ENCODE data around the gene RNASE11. TPM values are rescaled to one million over a fixed set of nuclear protein-coding genes. Genes with fewer than 3 reads are reported as not detected.
"Not testable (repeated sequence)": the region's sequence is repeated elsewhere in the genome, so short reads cannot be mapped to it uniquely, and the experiment has no call there.

Gene RNASE11
- polyA plus RNA-seq, 4 donors: not detected

DNA sequence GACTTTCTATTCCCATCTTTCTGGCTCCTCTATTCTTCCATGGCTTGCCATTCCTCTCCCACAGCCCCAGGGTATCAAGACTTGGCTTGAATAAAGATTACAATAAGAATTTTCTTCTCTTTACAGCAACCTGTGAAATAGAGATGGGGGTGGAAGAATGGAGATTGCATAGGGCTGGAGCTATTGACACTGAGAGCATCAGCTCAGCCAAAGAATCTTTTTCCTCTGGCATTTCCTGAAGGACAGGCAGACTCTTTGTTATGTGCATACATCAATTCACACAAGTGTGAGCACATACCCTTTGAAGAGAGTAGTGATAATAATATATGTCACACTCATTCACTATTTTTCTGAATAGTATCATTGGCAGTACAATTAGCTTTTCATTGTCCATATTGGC lies 4.7 kb downstream of the RNASE11 start:
- DNase-seq (ENCODE audit: low read depth in 4 of 4, low spot score in 2 of 4): no peak

DNA sequence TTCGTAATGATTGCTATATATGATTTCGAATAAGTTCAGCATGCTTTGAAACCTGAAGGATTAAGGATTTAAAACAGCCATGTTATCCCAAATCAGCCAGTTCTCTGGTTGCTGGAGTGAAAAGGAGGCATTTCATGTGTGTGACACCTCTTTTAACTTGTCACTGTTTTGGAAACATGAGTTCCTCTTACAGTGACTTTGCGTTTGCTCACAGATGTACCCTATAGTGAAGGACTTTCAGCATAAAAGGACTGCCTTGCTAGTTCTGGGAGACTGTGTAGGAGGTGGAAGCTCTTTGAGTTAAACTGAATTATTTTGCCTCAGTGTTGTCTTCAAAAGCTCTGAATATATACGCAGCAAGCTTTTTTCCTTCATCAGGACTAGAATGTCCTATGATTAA lies 7.6 kb downstream of the RNASE11 start:
- DNase-seq (ENCODE audit: low read depth in 4 of 4, low spot score in 2 of 4): no peak

DNA sequence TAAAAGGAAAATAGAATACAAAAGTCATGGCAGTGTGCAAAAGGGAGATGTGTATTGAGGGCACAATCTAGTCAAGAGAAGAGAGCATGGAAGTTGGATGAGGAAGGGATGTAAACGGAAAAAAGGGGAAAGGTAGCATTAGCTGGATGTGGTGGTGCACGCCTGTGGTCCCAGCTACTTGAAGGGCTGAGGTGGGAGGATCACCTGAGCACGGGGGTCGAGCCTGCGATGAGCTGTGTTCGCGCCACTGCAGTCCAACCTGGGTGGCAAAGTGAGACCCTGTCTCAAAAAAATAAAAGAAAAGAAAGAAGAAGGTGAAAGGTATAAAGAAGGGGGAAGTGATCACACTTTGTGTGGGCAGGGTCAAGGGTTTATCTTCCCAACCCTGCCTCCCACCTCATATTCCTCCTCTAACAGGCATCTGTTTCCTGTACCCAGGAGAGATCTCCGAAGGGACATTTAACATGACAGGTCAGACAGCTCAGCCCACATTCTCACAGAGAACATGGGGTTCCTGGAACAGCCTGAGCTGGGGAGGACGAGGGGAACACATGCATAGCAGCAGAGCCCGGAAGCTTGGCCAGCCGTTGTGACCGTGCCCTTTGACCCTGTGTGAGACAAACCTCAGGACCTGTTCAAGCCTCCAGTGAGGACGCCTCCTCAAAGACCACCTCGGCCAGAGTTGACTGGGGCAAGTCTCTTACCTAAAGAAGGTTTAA lies 8.9 kb downstream of the RNASE11 start:
- DNase-seq (ENCODE audit: low read depth in 4 of 4, low spot score in 2 of 4): no peak

DNA sequence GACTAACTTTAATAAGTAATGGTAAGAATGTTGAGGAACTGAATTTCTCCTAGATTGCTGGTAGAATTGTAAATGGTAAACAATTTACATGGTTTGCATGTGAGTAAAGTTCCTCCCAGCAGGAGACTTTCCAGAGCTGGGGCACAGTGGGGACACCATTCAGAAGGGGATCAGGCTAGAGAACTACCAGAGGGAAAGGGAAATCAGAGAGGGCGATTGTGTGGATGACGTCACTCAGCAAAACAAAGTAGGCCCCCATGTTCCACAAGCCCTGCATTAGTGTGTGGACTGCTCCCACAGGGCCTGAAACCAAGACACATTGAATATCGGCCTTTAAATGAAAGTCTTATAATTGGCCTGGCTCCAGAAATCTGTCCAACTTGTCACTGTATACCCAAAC lies 9.5 kb downstream of the RNASE11 start:
- no peak for DNase-seq (ENCODE audit: low read depth in 4 of 4, low spot score in 2 of 4)

DNA sequence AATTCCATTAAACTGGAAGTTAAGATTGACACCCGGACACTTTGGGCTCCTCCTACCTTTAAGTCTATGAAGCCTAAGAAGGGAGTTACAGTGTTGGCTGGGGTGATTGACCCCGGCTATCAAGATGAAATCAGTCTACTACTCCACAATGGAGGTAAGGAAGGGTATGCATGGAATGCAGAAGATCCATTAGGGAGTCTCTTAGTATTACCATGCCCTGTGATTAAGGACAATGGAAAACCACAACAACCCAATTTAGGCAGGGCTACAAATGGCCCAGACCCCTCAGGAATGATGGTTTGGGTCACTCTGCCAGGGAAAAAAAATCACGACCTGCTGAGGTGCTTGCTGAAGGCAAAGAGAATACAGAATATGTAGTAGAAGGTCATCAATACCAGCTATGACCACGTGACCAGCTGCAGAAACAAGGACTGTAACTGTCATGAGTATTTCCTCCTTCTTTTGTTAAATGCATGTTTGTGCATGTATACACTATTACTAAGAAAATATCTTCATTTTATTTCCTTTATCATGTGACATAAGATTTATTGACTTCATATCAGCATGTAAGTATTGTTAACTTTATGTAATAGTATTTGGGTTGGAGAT lies 15.3 kb downstream of the RNASE11 start:
- not testable (repeated sequence) for DNase-seq (ENCODE audit: low read depth in 4 of 4, low spot score in 2 of 4)

DNA sequence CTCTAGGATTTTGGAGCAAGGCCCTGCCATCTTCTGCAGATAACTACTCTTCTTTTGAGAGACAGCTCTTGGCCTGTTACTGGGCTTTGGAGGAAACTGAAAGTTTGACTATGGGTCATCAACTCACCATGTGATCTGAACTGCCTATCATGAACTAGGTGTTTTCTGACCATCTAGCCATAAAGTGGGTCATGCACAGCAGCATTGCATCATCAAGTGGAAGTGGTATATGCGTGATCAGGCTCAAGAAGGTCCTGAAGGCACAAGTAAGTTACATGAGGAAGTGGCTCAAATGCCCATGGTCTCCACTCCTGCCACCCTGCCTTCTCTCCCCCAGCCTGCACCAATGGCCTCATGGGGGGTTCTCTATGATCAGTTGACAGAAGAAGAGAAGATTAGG lies 17.1 kb downstream of the RNASE11 start:
- DNase-seq (ENCODE audit: low read depth in 4 of 4, low spot score in 2 of 4): not testable (repeated sequence)

DNA sequence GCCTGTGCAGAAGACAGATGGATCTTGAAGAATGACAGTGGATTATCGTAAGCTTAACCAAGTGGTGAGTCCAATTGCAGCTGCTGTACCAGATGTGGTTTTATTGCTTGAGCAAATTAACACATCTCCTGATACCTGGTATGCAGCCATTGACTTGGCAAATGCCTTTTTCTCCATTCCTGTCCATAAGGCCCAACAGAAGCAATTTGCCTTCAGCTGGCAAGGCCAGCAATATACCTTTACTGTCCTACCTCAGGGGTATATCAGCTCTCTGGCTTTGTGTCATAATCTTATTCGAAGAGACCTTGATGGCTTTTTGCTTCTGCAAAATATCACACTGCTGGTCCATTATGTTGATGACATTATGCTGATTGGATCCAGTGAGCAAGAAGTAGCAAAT lies 17.9 kb downstream of the RNASE11 start:
- not testable (repeated sequence) for DNase-seq (ENCODE audit: low read depth in 4 of 4, low spot score in 2 of 4)

DNA sequence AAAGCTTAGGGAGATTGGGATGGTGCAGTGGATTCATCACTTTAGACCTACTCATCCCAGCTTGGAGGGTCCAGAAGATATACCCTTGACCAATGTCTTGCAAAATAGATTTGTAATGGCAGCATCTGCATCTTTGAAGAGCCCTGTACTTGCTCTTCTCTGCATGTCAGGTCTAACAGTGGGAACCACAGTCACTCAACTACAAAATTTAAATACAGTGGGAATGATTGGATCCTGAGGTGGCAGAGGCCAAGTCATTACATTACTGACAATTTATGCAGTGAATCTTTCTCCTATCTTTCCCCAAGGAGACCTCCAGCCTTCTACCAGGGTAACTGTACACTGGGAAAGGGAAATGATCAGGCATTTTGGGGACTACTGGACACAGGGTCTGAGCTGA lies 18.7 kb downstream of the RNASE11 start:
- no peak for DNase-seq (ENCODE audit: low read depth in 4 of 4, low spot score in 2 of 4)

DNA sequence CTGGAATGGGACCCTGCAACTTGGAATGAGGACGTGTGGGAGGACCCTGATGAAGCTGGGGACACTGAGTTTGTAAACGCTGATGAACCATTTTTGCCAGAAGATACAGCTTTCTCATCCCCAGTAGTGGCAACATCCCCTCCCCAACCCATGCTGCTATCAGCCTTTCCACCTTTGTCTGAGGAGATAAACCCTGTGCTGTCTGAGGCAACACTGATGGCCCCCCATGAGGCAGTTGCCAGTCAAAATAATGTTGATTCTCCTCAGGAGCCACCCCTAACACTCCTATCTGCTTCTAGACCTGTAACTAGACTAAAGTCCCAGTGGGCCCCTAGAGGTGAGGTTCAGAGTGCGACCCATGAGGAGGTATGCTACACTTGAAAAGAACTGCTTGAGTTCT lies 19.4 kb downstream of the RNASE11 start:
- no peak for DNase-seq (ENCODE audit: low read depth in 4 of 4, low spot score in 2 of 4)

DNA sequence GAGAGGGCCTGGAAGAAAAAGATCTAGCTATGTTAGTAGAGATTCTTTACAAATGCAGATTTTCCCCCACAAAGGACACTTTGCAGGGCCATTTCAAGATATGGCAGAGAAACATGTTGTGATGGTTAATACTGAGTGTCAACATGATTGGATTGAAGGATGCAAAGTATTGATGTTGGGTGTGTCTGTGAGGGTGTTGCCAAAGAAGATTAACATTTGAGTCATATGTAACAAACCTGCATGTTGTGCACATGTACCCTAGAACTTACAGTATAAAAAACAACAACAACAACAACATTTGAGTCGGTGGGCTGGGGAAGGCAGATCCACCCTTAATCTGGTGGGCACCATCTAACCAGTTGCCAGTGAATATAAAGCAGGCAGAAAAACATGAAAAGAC lies 20.6 kb downstream of the RNASE11 start:
- not testable (repeated sequence) for DNase-seq (ENCODE audit: low read depth in 4 of 4, low spot score in 2 of 4)

DNA sequence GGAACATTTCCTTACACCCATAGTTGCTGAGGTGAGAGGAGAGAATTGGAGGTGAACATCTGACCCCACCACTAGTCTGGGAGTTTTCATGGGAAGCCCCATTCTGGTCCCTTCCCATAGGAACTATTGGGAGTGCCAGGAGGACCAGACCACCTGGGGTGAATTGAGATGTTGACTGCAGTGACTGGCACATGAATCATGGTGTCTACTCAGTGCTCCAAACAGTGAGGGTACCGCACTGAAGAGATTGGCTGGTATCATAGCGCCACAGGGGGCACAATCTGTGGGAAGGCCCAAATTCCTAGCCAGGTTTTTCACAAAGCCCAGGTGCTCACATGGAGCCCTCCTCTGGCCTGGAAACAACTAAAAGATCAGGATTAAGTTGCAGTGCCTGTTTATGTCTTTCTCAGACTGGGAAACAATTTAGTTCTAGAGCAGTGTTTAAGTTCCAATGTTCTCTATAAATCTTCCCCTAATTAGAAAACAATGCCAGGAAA lies 23.3 kb downstream of the RNASE11 start:
- no peak for DNase-seq (ENCODE audit: low read depth in 4 of 4, low spot score in 2 of 4)

DNA sequence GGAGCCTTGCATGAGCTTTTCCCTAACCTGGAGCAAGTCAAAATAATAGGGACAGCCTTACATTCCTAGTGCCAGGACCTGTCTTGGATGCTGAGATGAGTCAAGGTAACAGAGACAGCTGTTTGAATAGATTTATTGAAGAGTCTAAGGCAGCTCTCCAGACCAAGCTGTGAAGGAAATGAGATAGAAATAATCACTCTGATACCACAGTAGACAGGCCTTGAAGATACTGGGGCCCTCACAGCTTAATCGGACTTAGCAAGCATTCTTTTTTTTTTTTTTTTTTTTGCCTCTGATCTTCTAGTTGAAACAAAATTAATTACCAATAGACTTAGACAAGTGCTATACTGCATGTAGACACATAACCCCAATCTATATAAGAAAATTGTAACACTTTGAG lies 23.8 kb downstream of the RNASE11 start:
- no peak for DNase-seq (ENCODE audit: low read depth in 4 of 4, low spot score in 2 of 4)

DNA sequence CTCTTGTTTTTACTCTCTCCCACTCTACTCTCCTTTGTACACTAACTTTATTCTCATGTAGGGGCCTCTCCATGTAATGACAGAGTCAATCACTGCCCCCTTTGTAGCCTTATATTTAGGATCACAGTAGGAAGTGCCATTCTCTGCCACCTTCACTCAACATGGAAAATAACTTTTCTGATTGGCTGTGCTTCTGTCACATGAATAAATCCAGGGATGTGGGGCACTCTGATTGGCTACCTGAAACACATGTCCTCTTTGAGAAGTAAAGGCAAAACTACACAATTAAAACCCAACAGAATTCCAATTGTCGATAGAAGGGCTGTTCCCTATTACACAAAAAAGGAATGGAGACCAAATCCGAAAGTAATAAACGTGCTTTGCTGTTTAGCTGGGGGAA lies 26.8 kb downstream of the RNASE11 start, which contains the start of gene RNASE9:
Gene RNASE9 (minus strand): TSS at position 87 of the 400 bp plus-strand sequence.
- DNase-seq (ENCODE audit: low read depth in 4 of 4, low spot score in 2 of 4): no peak

DNA sequence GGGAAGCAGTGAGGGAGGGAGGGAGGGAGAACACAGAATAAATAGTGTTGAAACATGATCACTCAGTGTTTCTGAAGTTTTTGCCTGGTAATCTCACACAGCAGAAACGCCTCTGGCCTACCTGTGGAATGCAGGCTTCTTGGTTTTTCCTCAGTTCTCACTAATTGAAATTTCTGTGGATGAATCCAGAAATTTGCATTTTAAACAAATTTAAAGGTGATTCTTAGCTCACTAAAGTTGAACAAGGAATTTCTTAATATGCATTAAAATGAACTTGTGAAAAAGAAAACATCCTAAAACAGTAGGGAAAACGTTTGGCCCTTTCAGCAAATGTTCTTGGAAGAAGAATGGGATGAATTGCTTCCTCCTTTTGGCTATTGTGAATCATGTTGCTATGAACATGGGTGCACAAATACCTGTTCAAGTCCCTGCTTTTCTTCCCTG lies 28.3 kb downstream of the RNASE11 start:
- DNase-seq (ENCODE audit: low read depth in 4 of 4, low spot score in 2 of 4): no peak

DNA sequence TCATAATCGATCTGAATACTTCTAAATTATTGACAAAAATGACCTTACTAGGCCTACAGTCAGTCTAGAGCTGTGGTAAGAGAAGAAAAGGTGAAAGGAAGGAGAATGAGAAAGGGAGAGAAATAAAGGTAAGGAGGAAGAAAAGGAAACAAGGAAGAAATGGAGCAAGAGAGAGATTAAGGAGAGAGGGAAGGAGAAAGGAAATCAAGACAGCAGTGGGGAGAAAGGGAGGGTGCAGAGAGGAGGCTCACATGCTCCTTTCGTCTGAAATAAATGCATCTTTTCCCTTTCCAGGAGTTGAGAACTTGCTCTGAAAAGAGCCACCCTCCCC lies 30.6 kb downstream of the RNASE11 start:
- DNase-seq (ENCODE audit: low read depth in 4 of 4, low spot score in 2 of 4): no peak

DNA sequence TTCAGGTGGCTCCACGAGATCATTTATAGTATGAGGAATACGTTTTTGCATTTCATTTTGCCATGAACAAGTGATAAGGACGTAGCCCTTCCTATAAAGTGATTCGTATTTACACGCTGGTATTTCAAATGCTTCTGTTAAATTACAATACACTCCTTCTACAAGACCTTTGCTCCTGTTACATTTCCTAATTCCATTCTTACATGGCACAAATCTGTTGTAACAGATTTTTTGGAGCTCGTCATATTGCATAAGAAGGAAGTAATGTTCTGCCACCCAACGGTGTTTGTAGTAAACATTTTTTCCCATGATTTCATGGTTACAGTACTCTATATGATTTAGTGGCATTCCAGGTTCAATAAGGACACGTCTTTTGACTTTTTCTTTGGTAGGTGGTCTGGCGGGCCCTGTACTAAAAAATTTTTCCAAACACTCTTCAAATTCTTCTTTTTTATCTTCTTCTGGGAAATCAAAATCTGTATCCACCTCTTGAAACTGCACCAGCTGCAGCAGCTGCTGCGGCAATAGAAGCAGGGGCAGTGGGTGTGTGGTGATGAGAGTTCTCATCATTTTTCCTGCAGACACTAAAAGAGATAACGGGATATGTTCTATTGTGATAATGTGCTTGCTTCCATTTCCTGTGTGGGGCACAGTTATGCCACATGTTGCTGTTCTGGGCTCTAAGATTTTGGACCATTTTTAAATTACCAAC lies 31.1 kb downstream of the RNASE11 start:
- DNase-seq (ENCODE audit: low read depth in 4 of 4, low spot score in 2 of 4): no peak

DNA sequence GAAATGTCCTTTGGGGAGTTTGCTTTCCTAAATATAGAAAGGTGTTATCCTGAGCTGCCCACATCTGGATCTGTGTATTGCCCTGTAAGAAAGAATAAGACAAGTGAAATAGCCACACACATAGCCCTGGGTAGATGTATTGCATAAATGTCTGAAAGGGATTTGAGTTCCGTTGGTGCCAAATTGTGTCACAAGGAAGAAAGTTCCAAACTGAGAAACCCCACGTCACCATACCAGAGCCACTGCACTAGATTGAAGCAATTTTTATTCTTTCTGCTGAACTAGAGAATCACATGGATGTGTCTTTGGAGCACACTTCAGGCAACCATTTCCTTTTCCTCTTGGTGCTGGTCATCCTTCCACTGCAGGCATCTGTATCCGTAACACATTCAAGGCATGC lies 32.0 kb downstream of the RNASE11 start:
- no peak for DNase-seq (ENCODE audit: low read depth in 4 of 4, low spot score in 2 of 4)

DNA sequence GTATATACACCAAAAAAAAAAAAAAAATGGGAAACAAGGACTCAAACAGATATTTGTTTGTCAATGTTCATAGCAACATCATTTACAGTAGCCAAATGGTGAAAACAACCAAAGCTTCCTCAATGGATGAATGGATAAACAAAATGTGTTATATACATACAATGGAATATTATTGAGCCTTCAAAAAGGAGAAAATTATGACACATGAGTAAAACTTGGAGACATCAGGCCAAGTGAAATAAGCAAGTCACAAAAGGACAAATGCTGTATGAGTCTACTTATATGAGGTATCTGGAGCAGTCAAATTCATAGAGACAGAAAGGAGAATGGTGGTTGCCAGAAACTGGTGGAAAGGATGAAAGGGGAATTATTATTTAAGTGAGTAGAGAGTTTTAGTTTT lies 34.8 kb downstream of the RNASE11 start:
- DNase-seq (ENCODE audit: low read depth in 4 of 4, low spot score in 2 of 4): no peak

DNA sequence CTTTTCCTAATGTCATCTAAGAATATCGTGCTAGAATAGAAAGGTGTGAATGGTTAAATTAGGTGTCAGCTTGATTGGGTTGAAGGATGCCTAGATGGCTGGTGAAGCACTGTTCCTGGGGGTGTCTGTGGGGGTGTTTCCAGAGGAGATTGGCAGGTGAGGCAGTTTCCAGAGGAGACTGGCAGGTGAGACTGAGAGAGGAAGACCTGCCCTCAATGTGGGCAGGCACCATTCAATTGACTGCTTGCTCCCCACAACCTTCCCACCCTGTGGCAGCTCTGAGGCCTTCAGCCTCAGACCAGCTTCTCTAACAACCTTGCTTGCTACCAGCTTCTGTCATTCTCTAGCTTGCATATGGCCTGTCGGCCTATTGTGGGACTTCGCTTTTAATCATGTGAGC lies 36.2 kb downstream of the RNASE11 start:
- DNase-seq (ENCODE audit: low read depth in 4 of 4, low spot score in 2 of 4): no peak

DNA sequence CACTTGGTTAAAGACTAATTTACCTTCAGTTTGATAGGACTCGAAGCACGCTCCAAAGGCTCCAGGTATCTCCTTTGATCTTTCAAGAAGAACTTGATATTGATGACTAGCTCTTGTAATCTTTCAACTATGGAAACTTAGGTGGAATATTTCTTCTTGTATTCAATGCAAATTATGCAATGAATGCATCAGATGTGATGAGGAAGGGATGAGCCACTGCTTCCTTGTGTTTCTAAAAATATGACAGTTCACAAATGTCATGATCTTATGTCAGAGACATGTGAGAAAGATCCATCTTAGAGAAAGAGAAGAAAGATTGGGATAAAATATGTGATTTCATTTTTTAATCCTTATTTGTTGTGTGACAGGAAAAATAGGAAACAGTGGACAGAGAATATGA lies 36.9 kb downstream of the RNASE11 start:
- DNase-seq (ENCODE audit: low read depth in 4 of 4, low spot score in 2 of 4): no peak

DNA sequence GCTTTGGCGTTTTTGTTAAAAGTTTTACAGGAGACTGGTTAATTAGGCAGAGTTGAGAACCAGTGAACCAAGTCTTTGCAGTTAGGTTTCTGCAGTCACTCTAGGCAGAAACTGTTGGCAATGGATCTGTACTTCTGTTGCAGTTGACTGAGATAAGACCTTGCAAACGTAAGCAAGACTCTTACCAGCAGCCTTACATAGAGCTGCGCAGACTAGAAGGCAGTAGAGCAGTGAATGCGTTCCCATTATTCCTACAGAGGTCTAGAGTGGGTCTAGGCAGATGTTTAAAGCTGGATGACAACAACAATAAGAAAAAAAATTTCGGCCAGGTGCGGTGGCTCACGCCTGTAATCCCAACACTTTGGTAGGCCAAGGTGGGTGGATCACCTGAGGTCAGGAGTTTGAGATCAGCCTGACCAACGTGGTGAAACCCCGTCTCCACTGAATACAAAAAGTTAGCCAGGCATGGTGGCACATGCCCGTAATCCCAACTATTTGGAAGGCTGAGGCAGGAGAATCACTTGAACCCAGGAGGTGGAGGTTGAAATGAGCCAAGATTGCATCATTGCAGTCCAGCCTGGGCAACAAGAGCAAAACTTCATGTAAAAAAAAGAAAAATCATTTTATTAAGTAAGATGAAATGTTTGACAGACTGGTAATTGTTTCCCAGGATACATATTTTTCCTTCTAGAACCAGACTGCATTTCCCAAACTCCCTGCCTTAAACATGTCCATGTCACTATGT lies 39.2 kb downstream of the RNASE11 start:
- DNase-seq (ENCODE audit: low read depth in 4 of 4, low spot score in 2 of 4): no peak

All from left renal cortex interstitium (tissue), 4 donors.